Smooth muscle cell (in vitro differentiated cells): ENCODE data around the gene CPVL. TPM values are rescaled to one million over a fixed set of nuclear protein-coding genes. Genes with fewer than 3 reads are reported as not detected.

Experiments
- DNase-seq: peaks from one replicate; lab custom pipeline; 2025; ENCODE audit not compliant: unreplicated experiment; lab: John Stamatoyannopoulos, UW
- H2AFZ ChIP-seq: fragments of 200-600 bp; sonication (generic); 2 replicates; pipeline ENCODE4 v1.6.0; 2016; ENCODE audit warnings: antibody characterized with exemption, low read depth, mild to moderate bottlenecking
- H3F3A ChIP-seq: fragments of 200-600 bp; sonication (generic); 2 replicates; pipeline ENCODE4 v1.6.0; 2017; ENCODE audit warnings: antibody characterized with exemption, low read depth
- H3K27ac ChIP-seq: fragments of 200-600 bp; sonication (generic); 2 replicates; pipeline ENCODE4 v1.5.1; 2016; ENCODE audit warnings: low read depth, mild to moderate bottlenecking
- H3K27me3 ChIP-seq: fragments of 200-600 bp; sonication (generic); 2 replicates; pipeline ENCODE4 v1.6.1; 2016; ENCODE audit warnings: low read depth, mild to moderate bottlenecking
- H3K36me3 ChIP-seq: fragments of 200-600 bp; sonication (generic); 2 replicates; pipeline ENCODE4 v1.5.1; 2016; ENCODE audit warnings: low read depth
- H3K4me1 ChIP-seq: fragments of 200-600 bp; sonication (generic); 2 replicates; pipeline ENCODE4 v1.5.1; 2016; ENCODE audit warnings: low read depth
- H3K4me2 ChIP-seq: fragments of 200-600 bp; sonication (generic); 2 replicates; pipeline ENCODE4 v1.6.0; 2016; ENCODE audit warnings: mild to moderate bottlenecking
- H3K4me3 ChIP-seq: fragments of 200-600 bp; sonication (generic); 2 replicates; pipeline ENCODE4 v1.5.1; 2016; ENCODE audit warnings: mild to moderate bottlenecking
- H3K79me2 ChIP-seq: fragments of 200-600 bp; sonication (generic); 2 replicates; pipeline ENCODE4 v1.6.0; 2016; ENCODE audit warnings: low read depth, mild to moderate bottlenecking
- H3K9ac ChIP-seq: fragments of 200-600 bp; sonication (generic); 2 replicates; pipeline ENCODE4 v1.6.0; 2016; ENCODE audit warnings: low read depth
- H3K9me3 ChIP-seq: fragments of 200-600 bp; sonication (generic); replicated peaks from 2 replicates; pipeline ENCODE4 v1.5.1; 2016; ENCODE audit warnings: low read depth
- H4K20me1 ChIP-seq: fragments of 200-600 bp; sonication (generic); 2 replicates; pipeline ENCODE4 v1.6.0; 2016; ENCODE audit warnings: low read depth
- CTCF ChIP-seq: fragments of 200-600 bp; sonication (generic); IDR thresholded peaks from 2 replicates; pipeline ENCODE4 v1.5.1; 2017; ENCODE audit warnings: borderline replicate concordance, mild to moderate bottlenecking, antibody characterized with exemption; ENCODE audit not compliant: insufficient read depth, poor library complexity, severe bottlenecking
- whole genome bisulfite sequencing: methylation state at CpG from one replicate; pipeline ENCODE4 v1.1.7; 2016; ENCODE audit warnings: low lambda C conversion rate; 5-methylcytosine and 5-hydroxymethylcytosine counted together
- polyA plus RNA-seq: library from polyadenylated mRNA; unstranded; fragments of >200 nt; fragmentation: Nextera tagmentation; extraction: Ambion mirVana; gene quantifications from 2 replicates; pipeline ENCODE4 v1.2.1, GENCODE V29; 2016
- total RNA-seq: library from RNA; depleted of rRNA; stranded (reverse); fragments of >200 nt; gene quantifications from 2 replicates; pipeline ENCODE4 v1.2.3, GENCODE V29; 2014

Gene CPVL
- total and polyA plus RNA-seq, 2 experiments from 2014 or later = 7.2 to 29.8 TPM

GRCh38 chr7:29190349-29191045 lies 44.2 kb upstream of the CPVL start:
- H3K27ac ChIP-seq = no peak overlapping the region
- no peak for TF ChIP-seq CTCF
- 42% methylated on average over 5 of the region's 5 CpGs for WGBS
- peak overlapping the region; percentile 81 for H3K4me2 ChIP-seq
- H4K20me1 ChIP-seq = no peaks in the 10 kb centered on the region
- H3K27me3 ChIP-seq = peaks cover 36% of the 10 kb centered on the region
- peak overlapping the region; percentile 68 for H2AFZ ChIP-seq
- H3K9ac ChIP-seq = no peak overlapping the region
- no peaks in the 10 kb centered on the region for H3F3A ChIP-seq
- peaks cover 10% of the 10 kb centered on the region for H3K4me1 ChIP-seq
- no peaks in the 10 kb centered on the region for H3K9me3 ChIP-seq
- H3K79me2 ChIP-seq = no peaks in the 10 kb centered on the region
- no peak for DNase-seq
- no peaks in the 10 kb centered on the region for H3K36me3 ChIP-seq
- H3K4me3 ChIP-seq = no peak overlapping the region

- no peak overlapping the region for H3K9ac ChIP-seq
- peaks cover 29% of the 10 kb centered on the region for H3K27me3 ChIP-seq
- no peaks in the 10 kb centered on the region for H3K36me3 ChIP-seq
- H3K4me2 ChIP-seq = peak overlapping the region; percentile 81
- H4K20me1 ChIP-seq = no peaks in the 10 kb centered on the region
- H3K9me3 ChIP-seq = no peaks in the 10 kb centered on the region
- TF ChIP-seq CTCF = peak; percentile 81
- peak overlapping the region; percentile 68 for H2AFZ ChIP-seq
- H3K27ac ChIP-seq = no peak overlapping the region
- H3K79me2 ChIP-seq = no peaks in the 10 kb centered on the region
- DNase-seq = peak; percentile 4
- peaks cover 10% of the 10 kb centered on the region for H3K4me1 ChIP-seq
- peak overlapping the region; percentile 34 for H3K4me3 ChIP-seq
- WGBS = 5% methylated on average over 16 of the region's 16 CpGs
- H3F3A ChIP-seq = no peaks in the 10 kb centered on the region
Observed at GRCh38 chr7:29189743-29190201, 43.4 kb upstream of the CPVL start.

DNA sequence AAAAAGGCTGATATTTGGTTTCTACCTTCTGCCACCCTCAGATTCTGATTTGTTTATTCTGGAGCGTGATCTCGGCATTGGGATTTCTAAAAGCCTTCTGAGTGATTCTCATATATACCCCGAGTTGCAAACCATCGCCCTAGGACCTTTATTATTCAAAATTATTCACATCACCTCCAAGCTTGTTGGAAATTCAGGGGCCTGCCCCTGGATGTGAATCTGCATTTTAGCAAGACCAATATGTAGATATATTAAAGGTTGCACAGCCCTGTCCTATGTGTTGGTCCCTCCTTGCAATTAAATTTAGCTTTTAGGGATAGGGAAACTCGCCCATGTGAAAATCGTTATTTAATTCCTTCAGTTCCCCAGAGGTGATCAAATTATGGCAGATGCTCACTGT lies 39.3 kb upstream of the CPVL start:
- no peak for DNase-seq
- no peak overlapping the region for H2AFZ ChIP-seq
- no peak overlapping the region for H3K27ac ChIP-seq
- no peaks in the 10 kb centered on the region for H3K79me2 ChIP-seq
- no peak overlapping the region for H3K4me3 ChIP-seq
- H3K9me3 ChIP-seq = no peaks in the 10 kb centered on the region
- peaks cover 10% of the 10 kb centered on the region for H3K4me1 ChIP-seq
- no peaks in the 10 kb centered on the region for H3K27me3 ChIP-seq
- H3K4me2 ChIP-seq = no peak overlapping the region
- H3F3A ChIP-seq = no peaks in the 10 kb centered on the region
- H3K36me3 ChIP-seq = no peaks in the 10 kb centered on the region
- no peak for TF ChIP-seq CTCF
- H4K20me1 ChIP-seq = no peaks in the 10 kb centered on the region
- WGBS = 94% methylated on average over 6 of the region's 6 CpGs
- no peak overlapping the region for H3K9ac ChIP-seq

GRCh38 chr7:29184599-29184998 lies 38.3 kb upstream of the CPVL start:
- no peak for TF ChIP-seq CTCF
- WGBS = 97% methylated on average over 2 of the region's 2 CpGs

More at GRCh38 chr7:29184599-29184998, 38.3 kb upstream of the CPVL start:
- no peaks in the 10 kb centered on the region for H4K20me1 ChIP-seq
- H2AFZ ChIP-seq = no peak overlapping the region
- H3K79me2 ChIP-seq = no peaks in the 10 kb centered on the region
- peaks cover 4% of the 10 kb centered on the region for H3K4me1 ChIP-seq
- no peaks in the 10 kb centered on the region for H3K9me3 ChIP-seq
- H3F3A ChIP-seq = no peaks in the 10 kb centered on the region
- H3K27me3 ChIP-seq = no peaks in the 10 kb centered on the region
- no peak overlapping the region for H3K9ac ChIP-seq
- no peaks in the 10 kb centered on the region for H3K36me3 ChIP-seq
- no peak for DNase-seq
- H3K4me3 ChIP-seq = no peak overlapping the region
- H3K27ac ChIP-seq = no peak overlapping the region
- H3K4me2 ChIP-seq = no peak overlapping the region
